Heart right ventricle (tissue), 16 donors: ENCODE results near the gene PRPSAP2. TPM values are rescaled to one million over a fixed set of nuclear protein-coding genes. Genes with fewer than 3 reads are reported as not detected.

Source experiments
- ATAC-seq, 8 donors: fragments of 200-7000 bp; cut with Tn5 transposase; one replicate each; pipeline ENCODE4 v1.9.1; 2020; ENCODE audit warnings: mild to moderate bottlenecking in 8 of 8, moderate library complexity in 8 of 8, moderate number of reproducible peaks in 1 of 8
- DNase-seq, 2 donors: peaks; one replicate each; pipeline ENCODE4 v3.0.0-alpha.2; 2020
- H3K27ac ChIP-seq, 10 donors: fragments of 200-600 bp; sonication (generic) in 2 of 10; one replicate each; pipeline versions ENCODE4 v1.5.0 to v1.8.0; 2020 to 2022; ENCODE audit warnings: mild to moderate bottlenecking in 3 of 10
- H3K27me3 ChIP-seq, 7 donors: fragments of 200-600 bp; one replicate each; pipeline ENCODE4 v1.8.0; 2021 to 2022; ENCODE audit warnings: mild to moderate bottlenecking in 2 of 7
- H3K36me3 ChIP-seq, 9 donors: fragments of 200-600 bp; sonication (generic) in 1 of 9; one replicate each; pipeline versions ENCODE4 v1.5.0 to v1.8.0; 2020 to 2022; ENCODE audit warnings: mild to moderate bottlenecking in 2 of 9
- H3K4me1 ChIP-seq, 9 donors: fragments of 200-600 bp; sonication (generic) in 1 of 9; one replicate each; pipeline versions ENCODE4 v1.5.0 to v1.8.0; 2020 to 2022; ENCODE audit warnings: mild to moderate bottlenecking in 4 of 9
- H3K4me3 ChIP-seq, 10 donors: fragments of 200-600 bp; sonication (generic) in 2 of 10; one replicate each; pipeline versions ENCODE4 v1.5.0 to v1.8.0; 2020 to 2022; ENCODE audit warnings: mild to moderate bottlenecking in 7 of 10, moderate library complexity in 2 of 10
- H3K9me3 ChIP-seq, 11 donors: fragments of 200-600 bp in 10 of 11; sonication (generic) in 2 of 11; one replicate each; pipeline versions ENCODE4 v1.5.0 to v1.8.0; 2013 to 2022; ENCODE audit warnings: mild to moderate bottlenecking in 2 of 11, control low read depth in 1 of 11, moderate library complexity in 1 of 11
- WGBS, 2 donors: extraction: QIAGEN DNeasy Blood & Tissue Kit; methylation state at CpG; one replicate each; pipeline ENCODE4 v1.1.7; 2013; ENCODE audit warnings: inconsistent platforms in 1 of 2; 5-methylcytosine and 5-hydroxymethylcytosine counted together
- intact Hi-C, 10 donors: fragments of 100-400 bp; cut with DNase I; formaldehyde crosslinking; loops; one replicate each; pipeline versions ENCODE4 v1.11.1 to v1.14.2; 2022
- polyA plus RNA-seq, 2 donors: library from polyadenylated mRNA; stranded (reverse); fragments of 200-250 nt; gene quantifications; one replicate each; pipeline ENCODE4 v1.2.3, GENCODE V29; 2013
- total RNA-seq, 10 donors: library from RNA; stranded (reverse); fragmentation: NEBNext Ultra II Directional in 3 of 10; extraction: Animal tissue kit (Norgen Biotek cat#: 25700) in 3 of 10; gene quantifications; one replicate each; pipeline versions ENCODE4 v1.2.1 to v1.2.4, GENCODE V29; 2021 to 2023
- TF ChIP-seq, protein P1 (sequence below), 9 donors: fragments of 200-600 bp; sonication (generic) in 2 of 9; IDR thresholded peaks; one replicate each; pipeline versions ENCODE4 v1.5.0 to v1.8.0; 2021 to 2022; ENCODE audit warnings: antibody characterized with exemption in 9 of 9, mild to moderate bottlenecking in 5 of 9, moderate library complexity in 1 of 9
- donor health status: Arrhythmogenic right ventricular cardiomyopathy.
- donor health status: ischemic (EF 13 %, LVEDD 7.1; RV severe dilation, severe dysfunction).
- donor health status: healthy with polysubstance abuse.
- donor health status: DM: no; HTN: yes; CAD: no.
- donor health status: DM: no; HTN: no; CAD: no.
- donor health status: ischemic (EF 25% LVEDD 6.9; RV normal size, moderate dysfunction).
- donor health status: ischemic (EF 25% LVEDD 5.7; RV mildly dilated, moderate dysfunction).
- donor health status: healthy.
- donor health status: DM: yes; HTN: yes; CAD: no.
- donor health status: Ischemic cardiomyopathy.
- donor health status: ischemic (EF 35%, LVEDD 5.7; RV mildly dilated, moderate dysfunction).
- donor health status: nonischemic (EF 11% LVEDD 7.7; RV severe dilation, severe dysfunction).
- donor health status: DM: yes; HTN: yes; CAD: no.
- donor health status: PGD.
- donor health status: ischemic (EF 29% LVEDD 5.4; RV normal size, mild dysfunction).
- donor health status: nonischemic (EF 23%, LVEDD 6.1; RV moderate dilation, normal function).

Gene PRPSAP2
- total and polyA plus RNA-seq, 12 donors: 12.8 to 23.2 (median 17.4) TPM

DNA sequence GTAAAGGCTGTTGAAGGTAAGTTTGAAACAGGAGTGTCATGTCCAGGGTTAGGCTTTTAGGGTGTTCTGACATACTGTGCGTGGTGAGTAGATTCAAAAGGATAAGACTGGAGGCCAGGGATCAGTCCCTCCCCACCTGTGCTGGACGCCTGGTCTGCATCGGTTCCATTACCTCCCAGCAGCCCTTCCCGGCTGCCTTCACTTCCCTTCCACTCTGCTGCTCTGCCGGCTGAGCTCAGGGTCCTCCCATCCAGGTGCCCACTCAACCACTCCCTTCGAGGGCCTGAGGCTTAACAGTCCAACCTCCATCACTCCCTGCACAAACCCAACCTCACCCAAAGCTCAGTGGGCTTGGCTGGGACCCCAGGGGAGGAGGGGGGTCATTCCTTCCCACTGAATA, 89.9 kb downstream of the PRPSAP2 start:
- Histone ChIP-seq H3K4me3 (no peak overlapping the region), H3K9me3 (no peaks in the 10 kb centered on the region), H3K27ac (no peak overlapping the region), H3K4me1 (peaks cover 0 to 23% (median 9%) of the 10 kb centered on the region in 9 donors), H3K27me3 (peaks cover 0 to 5% (median 0%) of the 10 kb centered on the region in 7 donors), H3K36me3 (no peaks in the 10 kb centered on the region)
- 76% methylated on average over 6 of the region's 6 CpGs for WGBS, 2 donors
- DNase-seq (no peak), ATAC-seq (no peak)
- TF ChIP-seq, protein P1, sequence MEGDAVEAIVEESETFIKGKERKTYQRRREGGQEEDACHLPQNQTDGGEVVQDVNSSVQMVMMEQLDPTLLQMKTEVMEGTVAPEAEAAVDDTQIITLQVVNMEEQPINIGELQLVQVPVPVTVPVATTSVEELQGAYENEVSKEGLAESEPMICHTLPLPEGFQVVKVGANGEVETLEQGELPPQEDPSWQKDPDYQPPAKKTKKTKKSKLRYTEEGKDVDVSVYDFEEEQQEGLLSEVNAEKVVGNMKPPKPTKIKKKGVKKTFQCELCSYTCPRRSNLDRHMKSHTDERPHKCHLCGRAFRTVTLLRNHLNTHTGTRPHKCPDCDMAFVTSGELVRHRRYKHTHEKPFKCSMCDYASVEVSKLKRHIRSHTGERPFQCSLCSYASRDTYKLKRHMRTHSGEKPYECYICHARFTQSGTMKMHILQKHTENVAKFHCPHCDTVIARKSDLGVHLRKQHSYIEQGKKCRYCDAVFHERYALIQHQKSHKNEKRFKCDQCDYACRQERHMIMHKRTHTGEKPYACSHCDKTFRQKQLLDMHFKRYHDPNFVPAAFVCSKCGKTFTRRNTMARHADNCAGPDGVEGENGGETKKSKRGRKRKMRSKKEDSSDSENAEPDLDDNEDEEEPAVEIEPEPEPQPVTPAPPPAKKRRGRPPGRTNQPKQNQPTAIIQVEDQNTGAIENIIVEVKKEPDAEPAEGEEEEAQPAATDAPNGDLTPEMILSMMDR (IDR thresholded peaks at IDR 0.05): no peak
- intact Hi-C loops: loop anchor here in 1 of 10 donors (10.0 kb wide), 1 partner anchor 83 kb away; no protein-coding TSS in a partner anchor

DNA sequence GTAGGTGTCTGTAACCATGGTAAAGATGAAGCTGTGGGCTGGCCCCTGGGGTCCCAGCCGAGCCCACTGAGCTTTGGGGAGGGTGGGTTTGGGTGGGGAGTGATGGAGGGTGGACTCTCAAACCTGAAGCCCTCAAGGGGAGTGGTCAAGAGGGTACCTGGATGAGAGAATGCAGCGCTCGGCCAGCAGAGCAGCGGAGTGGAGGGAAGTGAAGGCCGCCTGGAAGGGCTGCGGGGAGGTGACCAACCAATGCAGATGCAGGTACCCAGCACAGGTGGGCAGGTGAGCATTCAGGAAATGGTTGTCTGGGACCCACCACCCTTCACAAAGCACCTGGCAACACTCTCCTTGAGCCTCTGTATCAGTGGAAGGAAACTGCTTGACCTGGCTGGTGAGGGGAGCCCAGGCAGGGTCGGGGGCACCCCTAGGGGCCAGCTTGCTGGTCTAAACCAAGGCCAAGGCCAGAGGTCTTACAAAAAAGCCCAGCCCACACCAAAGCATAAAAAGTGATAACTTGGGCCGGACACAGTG, 90.6 kb downstream of the PRPSAP2 start:
- Histone ChIP-seq H3K27me3 (peaks cover 0 to 5% (median 0%) of the 10 kb centered on the region in 7 donors), H3K36me3 (no peaks in the 10 kb centered on the region), H3K4me3 (no peak overlapping the region), H3K9me3 (no peaks in the 10 kb centered on the region), H3K4me1 (peaks cover 0 to 23% (median 9%) of the 10 kb centered on the region in 9 donors), H3K27ac (no peak overlapping the region)
- DNase-seq (no peak), ATAC-seq (no peak)
- TF ChIP-seq, protein P1 (IDR thresholded peaks at IDR 0.05): no peak
- intact Hi-C loops: loop anchor here in 1 of 10 donors (10.0 kb wide), 1 partner anchor 84 kb away; no protein-coding TSS in a partner anchor
- 85 to 91% methylated on average over 8 of the region's 8 CpGs for whole genome bisulfite sequencing, 2 donors

DNA sequence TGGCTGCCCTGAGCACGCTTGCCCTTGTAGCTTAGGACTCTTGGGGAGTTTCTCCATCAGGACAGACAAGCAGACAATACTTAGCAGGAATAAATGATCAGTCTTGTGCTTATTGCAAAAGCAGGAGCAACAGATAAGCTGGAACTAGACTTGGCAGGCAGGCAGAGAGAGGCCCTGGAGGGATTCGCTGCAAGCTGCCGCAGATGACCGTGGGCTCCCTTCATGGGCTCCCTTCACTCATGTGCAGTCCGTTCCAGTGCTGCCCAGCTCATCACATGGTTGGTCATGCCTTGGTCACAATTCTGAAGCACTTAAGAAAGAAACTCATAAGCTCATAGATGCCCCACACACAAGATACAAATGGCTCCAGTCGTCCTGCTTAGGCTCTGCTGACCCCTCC, 91.6 kb downstream of the PRPSAP2 start:
- TF ChIP-seq, protein P1 (IDR thresholded peaks at IDR 0.05): no peak
- H3K4me1 ChIP-seq: peaks cover 0 to 23% (median 9%) of the 10 kb centered on the region in 9 donors
- H3K4me3 ChIP-seq: no peak overlapping the region
- H3K9me3 ChIP-seq: no peaks in the 10 kb centered on the region
- ATAC-seq (peak; percentile 22 to 70 (median 60)), DNase-seq (no peak)
- H3K27me3 ChIP-seq: peaks cover 0 to 5% (median 0%) of the 10 kb centered on the region in 7 donors
- no peaks in the 10 kb centered on the region for H3K36me3 ChIP-seq
- H3K27ac ChIP-seq: no peak overlapping the region
- intact Hi-C loops: loop anchor here in 1 of 10 donors (10.0 kb wide), 1 partner anchor 85 kb away; no protein-coding TSS in a partner anchor
- 43 to 45% methylated on average over 6 of the region's 6 CpGs for WGBS, 2 donors

DNA sequence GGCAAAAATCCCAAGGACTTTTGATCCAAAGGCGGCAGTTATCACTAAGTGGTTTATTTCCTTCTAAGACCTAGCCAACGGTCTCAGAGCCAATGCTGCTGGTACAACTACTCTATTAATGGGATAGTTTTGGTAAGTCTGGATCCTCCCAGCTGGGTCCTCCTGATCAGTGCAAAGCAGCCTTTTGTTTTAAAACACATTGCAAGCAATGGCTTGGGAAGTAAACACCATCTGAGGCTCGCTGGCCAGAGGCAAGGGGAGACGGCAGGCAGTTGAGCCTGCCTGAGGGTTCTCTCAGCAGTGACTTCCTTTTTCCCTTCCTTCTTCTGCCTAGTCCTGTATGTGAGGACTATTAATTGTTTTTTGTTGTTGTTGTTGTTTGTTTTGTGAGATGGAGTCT, 92.4 kb downstream of the PRPSAP2 start:
- Histone ChIP-seq H3K36me3 (no peaks in the 10 kb centered on the region), H3K4me3 (no peak overlapping the region), H3K9me3 (no peaks in the 10 kb centered on the region), H3K4me1 (peaks cover 0 to 23% (median 9%) of the 10 kb centered on the region in 9 donors), H3K27me3 (peaks cover 0 to 5% (median 0%) of the 10 kb centered on the region in 7 donors), H3K27ac (peak overlapping the region in 1 of 10 donors; percentile 27)
- TF ChIP-seq, protein P1 (IDR thresholded peaks at IDR 0.05): no peak
- intact Hi-C loops: no loop called here
- 68 to 84% methylated on average over 4 of the region's 4 CpGs for WGBS, 2 donors
- DNase-seq (no peak), ATAC-seq (no peak)
